Activated naive CD4-positive, alpha-beta T cell treated with anti-CD3 and anti-CD28 coated beads, Interleukin-2, amount 50 U/mL, for 24 hours (primary cell): ENCODE data around the gene ERBIN.
A peak's percentile ranks its signal among the peaks of the same experiment; 100 is the strongest.
"Not testable (repeated sequence)": the region's sequence is repeated elsewhere in the genome, so short reads cannot be mapped to it uniquely, and the experiment has no call there.

Experiments
- H3K27ac Mint-ChIP-seq: one replicate; pipeline ENCODE4 v1.8.0; 2021; ENCODE audit warnings: mild to moderate bottlenecking, mixed read lengths
- H3K27me3 Mint-ChIP-seq: one replicate; pipeline ENCODE4 v1.8.0; 2021; ENCODE audit warnings: mixed read lengths
- H3K36me3 Mint-ChIP-seq: one replicate; pipeline ENCODE4 v1.8.0; 2021; ENCODE audit warnings: mixed read lengths
- H3K4me1 Mint-ChIP-seq: one replicate; pipeline ENCODE4 v1.8.0; 2021; ENCODE audit warnings: mixed read lengths
- H3K4me3 Mint-ChIP-seq: one replicate; pipeline ENCODE4 v1.8.0; 2021; ENCODE audit warnings: mild to moderate bottlenecking, mixed read lengths
- H3K9me3 Mint-ChIP-seq: one replicate; pipeline ENCODE4 v1.8.0; 2021; ENCODE audit warnings: mixed read lengths

The ERBIN gene

GRCh38 chr5:65970481-65971367 lies 44.3 kb downstream of the ERBIN start:
- Mint-ChIP-seq H3K9me3 (peaks cover 2% of the 10 kb centered on the region), H3K4me3 (peak overlapping the region; percentile 57), H3K36me3 (peaks cover 17% of the 10 kb centered on the region), H3K4me1 (peaks cover 64% of the 10 kb centered on the region), H3K27me3 (no peaks in the 10 kb centered on the region), H3K27ac (peak overlapping the region; percentile 82)

- H3K27ac Mint-ChIP-seq, result no peak overlapping the region
- H3K4me3 Mint-ChIP-seq, result no peak overlapping the region
- H3K36me3 Mint-ChIP-seq, result peaks cover 19% of the 10 kb centered on the region
- peaks cover 63% of the 10 kb centered on the region for H3K4me1 Mint-ChIP-seq
- H3K27me3 Mint-ChIP-seq, result no peaks in the 10 kb centered on the region
- no peaks in the 10 kb centered on the region for H3K9me3 Mint-ChIP-seq
These were observed 45.3 kb downstream of the ERBIN start for GRCh38 chr5:65971643-65972042.

DNA sequence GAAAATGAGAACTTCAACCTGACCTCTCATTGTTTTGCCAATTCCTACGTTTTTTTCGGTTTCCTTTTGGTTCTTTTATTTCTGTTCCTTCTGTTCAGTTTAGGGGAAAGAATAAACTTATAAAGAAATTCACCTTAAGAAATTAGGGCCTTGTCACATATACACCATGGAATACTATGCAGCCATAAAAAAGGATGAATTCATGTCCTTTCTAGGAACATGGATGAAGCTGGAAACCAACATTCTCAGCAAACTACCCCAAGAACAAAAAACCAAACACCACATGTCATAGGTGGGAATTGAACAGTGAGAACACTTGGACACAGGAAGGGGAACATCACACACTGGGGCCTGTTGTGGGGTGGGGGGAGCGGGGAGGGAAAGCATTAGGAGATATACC lies 46.5 kb downstream of the ERBIN start:
- not testable (repeated sequence) for H3K4me3 Mint-ChIP-seq, H3K27me3 Mint-ChIP-seq, H3K9me3 Mint-ChIP-seq, H3K27ac Mint-ChIP-seq
- Mint-ChIP-seq H3K4me1 (peaks cover 55% of the 10 kb centered on the region), H3K36me3 (peaks cover 16% of the 10 kb centered on the region)

DNA sequence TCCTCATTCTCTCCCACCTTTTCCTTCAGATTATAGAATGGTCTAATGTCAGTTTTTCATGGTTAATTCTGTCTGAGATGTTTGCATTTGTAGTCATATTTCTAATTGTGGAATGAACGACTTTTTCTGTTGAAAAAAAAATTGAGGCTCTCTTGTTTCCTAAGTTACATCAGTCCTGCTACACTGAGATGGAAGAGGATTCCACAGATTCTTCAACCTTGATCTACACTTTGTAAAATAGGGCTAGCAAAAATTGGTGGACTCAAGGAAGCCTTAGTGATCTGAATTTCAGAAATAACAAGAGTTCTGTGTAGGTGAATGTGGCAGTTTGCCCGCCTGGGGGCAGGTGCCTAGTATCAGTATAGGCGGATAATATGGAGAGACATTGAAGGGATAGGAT lies 51.9 kb downstream of the ERBIN start:
- peaks cover 66% of the 10 kb centered on the region for H3K4me1 Mint-ChIP-seq
- H3K27ac Mint-ChIP-seq, result peak overlapping the region; percentile 10

GRCh38 chr5:65981548-65981947 lies 55.2 kb downstream of the ERBIN start:
- Mint-ChIP-seq H3K36me3 (peaks cover 19% of the 10 kb centered on the region), H3K27ac (peak overlapping the region; percentile 12), H3K4me3 (no peak overlapping the region), H3K4me1 (peaks cover 75% of the 10 kb centered on the region), H3K27me3 (no peaks in the 10 kb centered on the region), H3K9me3 (peaks cover 5% of the 10 kb centered on the region)

More for the DNA sequence above, 51.9 kb downstream of the ERBIN start:
- no peaks in the 10 kb centered on the region for H3K27me3 Mint-ChIP-seq
- H3K4me3 Mint-ChIP-seq, result no peak overlapping the region
- peaks cover 27% of the 10 kb centered on the region for H3K36me3 Mint-ChIP-seq
- H3K9me3 Mint-ChIP-seq, result peaks cover 5% of the 10 kb centered on the region

DNA sequence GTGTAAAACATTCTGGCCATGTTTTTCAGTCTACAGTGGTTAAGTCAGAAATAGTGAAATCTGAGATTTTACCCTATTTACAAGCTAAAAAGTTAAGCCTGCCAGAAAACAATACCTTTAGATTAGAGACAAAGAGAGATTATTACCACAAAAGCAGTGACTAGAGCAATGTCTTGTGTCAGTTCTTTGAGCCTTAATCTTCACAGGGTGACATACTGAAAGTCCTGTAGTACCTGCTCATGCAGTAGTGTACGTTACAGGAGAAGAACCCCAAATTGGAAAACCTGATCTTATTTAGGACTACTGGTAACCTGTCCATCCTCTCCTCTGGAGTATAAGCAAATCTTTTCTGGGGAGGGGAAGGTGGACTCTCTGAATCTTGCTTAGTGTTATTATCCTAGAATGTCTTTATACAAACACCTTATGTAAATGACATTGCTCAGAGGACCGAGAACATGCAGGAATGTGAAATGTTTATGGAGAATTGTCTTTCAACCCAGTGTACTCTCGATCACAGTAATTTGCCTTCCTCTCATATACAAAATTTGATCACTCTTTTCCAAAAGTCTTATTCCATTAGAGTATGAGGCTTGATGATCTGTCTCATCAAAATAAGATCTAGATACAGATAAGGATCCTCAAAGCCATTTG lies 55.7 kb downstream of the ERBIN start:
- Mint-ChIP-seq H3K36me3 (peaks cover 19% of the 10 kb centered on the region), H3K27ac (peak overlapping the region; percentile 87), H3K4me1 (peaks cover 80% of the 10 kb centered on the region), H3K4me3 (no peak overlapping the region), H3K9me3 (peaks cover 5% of the 10 kb centered on the region), H3K27me3 (no peaks in the 10 kb centered on the region)

GRCh38 chr5:65982635-65983034 lies 56.3 kb downstream of the ERBIN start:
- Mint-ChIP-seq H3K4me1 (peaks cover 81% of the 10 kb centered on the region), H3K27ac (peak overlapping the region; percentile 87), H3K9me3 (peaks cover 5% of the 10 kb centered on the region), H3K27me3 (no peaks in the 10 kb centered on the region), H3K4me3 (no peak overlapping the region), H3K36me3 (peaks cover 19% of the 10 kb centered on the region)

- Mint-ChIP-seq H3K4me3 (no peak overlapping the region), H3K27ac (peak overlapping the region; percentile 91), H3K36me3 (peaks cover 15% of the 10 kb centered on the region), H3K9me3 (peaks cover 5% of the 10 kb centered on the region), H3K27me3 (no peaks in the 10 kb centered on the region), H3K4me1 (peaks cover 82% of the 10 kb centered on the region)
These were observed 57.9 kb downstream of the ERBIN start for GRCh38 chr5:65984098-65984885.

DNA sequence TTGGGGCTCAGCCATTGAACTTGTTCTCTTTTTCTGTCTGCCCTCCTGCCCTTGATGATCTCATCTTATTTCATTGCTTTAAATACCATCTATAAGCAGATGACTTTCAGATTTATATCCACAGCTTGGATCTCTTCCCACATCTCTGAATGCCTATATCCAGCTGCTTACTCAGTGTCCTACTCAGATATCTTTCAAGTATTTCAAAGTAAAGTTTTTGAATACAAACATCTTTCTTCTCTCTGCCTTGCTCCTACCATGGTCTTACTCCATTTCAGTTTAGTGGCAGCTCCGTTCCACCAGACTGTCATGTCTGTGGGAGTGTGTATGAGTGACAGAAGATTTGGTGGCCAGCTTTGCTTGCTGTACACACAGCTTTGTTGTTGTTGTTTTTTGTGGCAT lies 59.7 kb downstream of the ERBIN start:
- H3K9me3 Mint-ChIP-seq, result no peaks in the 10 kb centered on the region
- H3K27me3 Mint-ChIP-seq, result no peaks in the 10 kb centered on the region
- peaks cover 9% of the 10 kb centered on the region for H3K36me3 Mint-ChIP-seq
- H3K27ac Mint-ChIP-seq, result peak overlapping the region; percentile 90
- H3K4me1 Mint-ChIP-seq, result peaks cover 72% of the 10 kb centered on the region
- H3K4me3 Mint-ChIP-seq, result no peak overlapping the region

DNA sequence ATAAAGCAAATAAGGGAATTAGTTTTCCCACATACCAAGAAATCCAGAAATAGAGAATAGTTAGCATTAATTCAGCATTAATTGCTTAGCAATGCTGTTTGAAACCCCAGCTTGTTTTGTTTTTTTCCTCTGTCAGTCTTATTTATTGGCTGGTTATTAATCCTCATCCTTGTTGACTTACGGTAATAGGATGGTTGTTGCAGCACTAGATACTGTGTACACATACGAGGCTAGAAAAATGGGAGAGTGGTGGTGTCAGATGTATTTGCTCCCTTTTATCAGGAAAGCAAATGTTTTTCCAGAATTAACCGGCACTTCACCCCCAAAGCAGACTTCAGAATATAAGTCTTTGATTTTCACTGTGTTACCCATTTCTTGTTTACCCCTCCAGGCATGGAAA lies 60.4 kb downstream of the ERBIN start:
- Mint-ChIP-seq H3K27me3 (no peaks in the 10 kb centered on the region), H3K4me3 (no peak overlapping the region), H3K36me3 (peaks cover 9% of the 10 kb centered on the region), H3K27ac (no peak overlapping the region), H3K4me1 (peaks cover 65% of the 10 kb centered on the region), H3K9me3 (no peaks in the 10 kb centered on the region)

DNA sequence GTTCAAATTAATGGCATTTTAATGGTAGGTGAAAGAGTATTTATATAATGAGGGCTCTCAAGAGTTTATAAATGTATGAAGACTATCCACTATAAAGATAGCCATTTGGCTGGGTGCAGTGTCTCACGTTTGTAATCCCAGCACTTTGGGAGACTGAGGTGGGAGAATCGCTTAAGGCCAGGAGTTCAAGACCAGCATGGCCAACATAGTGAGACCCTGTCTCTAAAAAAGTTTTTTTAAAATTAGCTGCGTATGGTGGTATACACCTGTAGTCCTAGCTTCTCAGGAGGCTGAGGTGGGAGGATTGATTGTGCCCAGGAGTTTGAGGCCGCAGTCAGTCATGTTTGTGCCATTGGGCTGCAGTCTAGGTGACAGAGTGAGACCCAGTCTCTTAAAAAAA lies 61.6 kb downstream of the ERBIN start:
- H3K36me3 Mint-ChIP-seq, result peaks cover 11% of the 10 kb centered on the region
- peaks cover 59% of the 10 kb centered on the region for H3K4me1 Mint-ChIP-seq
- no peaks in the 10 kb centered on the region for H3K9me3 Mint-ChIP-seq
- H3K27me3 Mint-ChIP-seq, result no peaks in the 10 kb centered on the region
- H3K27ac Mint-ChIP-seq, result no peak overlapping the region
- H3K4me3 Mint-ChIP-seq, result no peak overlapping the region

- peaks cover 11% of the 10 kb centered on the region for H3K36me3 Mint-ChIP-seq
- H3K4me1 Mint-ChIP-seq, result peaks cover 55% of the 10 kb centered on the region
- no peaks in the 10 kb centered on the region for H3K27me3 Mint-ChIP-seq
- no peaks in the 10 kb centered on the region for H3K9me3 Mint-ChIP-seq
- H3K4me3 Mint-ChIP-seq, result peak overlapping the region; percentile 16
- H3K27ac Mint-ChIP-seq, result peak overlapping the region; percentile 89
These were observed 62.8 kb downstream of the ERBIN start for GRCh38 chr5:65989158-65989557.

GRCh38 chr5:65992630-65993029 lies 66.3 kb downstream of the ERBIN start:
- H3K36me3 Mint-ChIP-seq, result peaks cover 23% of the 10 kb centered on the region
- no peaks in the 10 kb centered on the region for H3K27me3 Mint-ChIP-seq
- no peaks in the 10 kb centered on the region for H3K9me3 Mint-ChIP-seq
- H3K27ac Mint-ChIP-seq, result no peak overlapping the region
- H3K4me3 Mint-ChIP-seq, result no peak overlapping the region
- peaks cover 50% of the 10 kb centered on the region for H3K4me1 Mint-ChIP-seq

DNA sequence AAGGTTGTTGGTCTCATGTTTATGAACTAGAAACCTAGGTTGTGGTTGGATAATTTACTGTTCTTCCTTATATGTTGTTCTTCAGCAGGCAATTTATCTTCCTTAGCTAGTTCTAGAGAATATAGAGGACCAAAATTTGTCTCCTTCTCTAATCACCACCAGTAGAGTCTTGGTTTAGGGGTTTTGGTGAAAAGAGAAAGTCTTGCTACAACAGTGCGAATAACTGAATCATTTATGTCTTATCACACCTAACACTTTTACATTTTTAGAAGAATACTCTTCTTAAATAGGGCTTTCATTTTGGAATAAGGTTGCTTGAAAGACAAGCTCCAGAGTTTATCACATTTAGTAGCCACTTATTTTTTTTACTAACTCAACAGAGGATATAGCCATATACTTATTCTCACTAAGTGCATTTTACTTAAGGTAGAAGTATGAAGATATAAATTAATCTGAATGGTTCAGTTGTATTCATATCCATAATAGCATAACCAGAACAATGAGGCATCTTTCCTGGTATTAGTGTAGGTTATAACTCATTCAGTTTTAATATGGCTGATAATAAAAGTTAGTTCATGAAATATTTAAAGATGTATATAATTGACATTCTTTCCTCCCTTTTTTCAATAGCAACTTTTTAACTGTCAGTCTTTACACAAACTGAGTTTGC lies 67.9 kb downstream of the ERBIN start:
- Mint-ChIP-seq H3K4me3 (no peak overlapping the region), H3K4me1 (peaks cover 43% of the 10 kb centered on the region), H3K27me3 (no peaks in the 10 kb centered on the region), H3K27ac (peak overlapping the region; percentile 2), H3K9me3 (no peaks in the 10 kb centered on the region), H3K36me3 (peaks cover 22% of the 10 kb centered on the region)

DNA sequence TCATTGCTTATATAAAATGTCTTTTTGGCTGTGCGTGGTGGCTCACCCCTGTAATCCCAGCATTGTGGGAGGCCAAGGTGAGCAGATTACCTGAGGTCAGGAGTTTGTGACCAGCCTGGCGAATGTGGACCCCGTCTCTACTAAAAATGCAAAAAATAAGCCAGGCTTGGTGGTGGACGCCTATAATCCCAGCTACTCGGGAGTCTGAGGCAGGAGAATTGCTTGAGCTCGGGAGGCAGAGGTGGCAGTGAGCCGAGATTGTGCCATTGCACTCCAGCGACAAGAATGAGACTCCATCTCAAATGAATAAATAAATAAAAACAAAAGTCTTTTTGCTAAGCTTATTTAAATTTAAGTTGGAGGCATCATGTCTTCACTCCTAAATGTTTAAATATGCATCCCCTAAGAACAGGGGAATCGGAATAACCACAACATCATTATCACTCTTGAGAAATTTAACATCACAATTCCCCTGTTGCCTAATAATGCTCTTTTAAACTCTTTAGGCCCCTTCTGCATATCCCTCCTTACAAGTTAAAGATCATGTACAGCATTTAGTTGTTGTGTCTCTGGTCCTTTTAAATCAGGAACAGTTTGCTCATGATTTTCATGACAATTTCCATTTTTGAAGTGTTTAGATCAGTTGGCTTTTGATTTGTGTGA lies 72.8 kb downstream of the ERBIN start:
- Mint-ChIP-seq H3K9me3 (no peaks in the 10 kb centered on the region), H3K4me3 (no peak overlapping the region), H3K27me3 (no peaks in the 10 kb centered on the region), H3K4me1 (peaks cover 71% of the 10 kb centered on the region), H3K36me3 (peaks cover 39% of the 10 kb centered on the region), H3K27ac (no peak overlapping the region)
